ENCODE results near the gene CEBPG.

The CEBPG gene

DNA sequence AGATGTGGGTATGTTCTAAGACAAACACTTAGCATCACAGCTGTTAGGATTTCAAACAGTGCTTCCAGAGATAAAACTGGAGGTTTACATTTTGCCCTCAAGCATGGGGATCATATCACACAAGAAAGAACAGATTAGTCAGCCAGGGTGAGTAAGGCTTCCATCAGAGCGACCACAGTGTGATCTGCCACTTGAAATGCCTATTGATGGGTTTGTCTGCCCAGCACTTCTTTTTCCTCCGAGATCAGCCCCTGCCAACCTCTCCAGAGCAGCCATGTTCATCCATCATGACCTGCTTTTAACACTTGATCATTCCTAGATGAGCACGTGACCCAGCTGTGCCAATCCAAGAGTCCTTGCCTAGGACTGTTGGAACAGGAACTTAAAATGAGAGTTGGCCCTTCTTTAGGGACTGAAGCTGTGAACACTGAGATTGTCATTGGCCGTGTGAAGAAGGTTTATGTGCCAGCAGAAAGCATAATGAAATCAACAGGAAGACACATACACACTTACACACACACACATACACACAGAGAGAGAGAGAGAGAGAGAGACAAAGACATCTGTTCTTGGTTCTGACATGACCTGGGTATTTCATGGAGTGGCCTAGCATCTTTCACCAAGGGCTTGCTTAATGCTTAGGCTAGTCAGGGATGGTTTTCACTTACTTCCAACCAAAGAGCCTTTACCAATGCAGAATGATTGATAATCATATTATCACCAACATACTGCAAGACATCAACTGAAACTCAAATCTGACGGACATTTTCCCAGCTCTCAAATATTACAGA, 5.2 kb upstream of the CEBPG start:
- H3K27ac ChIP-seq: peak overlapping the region; percentile 72
- TF ChIP-seq, protein P1, sequence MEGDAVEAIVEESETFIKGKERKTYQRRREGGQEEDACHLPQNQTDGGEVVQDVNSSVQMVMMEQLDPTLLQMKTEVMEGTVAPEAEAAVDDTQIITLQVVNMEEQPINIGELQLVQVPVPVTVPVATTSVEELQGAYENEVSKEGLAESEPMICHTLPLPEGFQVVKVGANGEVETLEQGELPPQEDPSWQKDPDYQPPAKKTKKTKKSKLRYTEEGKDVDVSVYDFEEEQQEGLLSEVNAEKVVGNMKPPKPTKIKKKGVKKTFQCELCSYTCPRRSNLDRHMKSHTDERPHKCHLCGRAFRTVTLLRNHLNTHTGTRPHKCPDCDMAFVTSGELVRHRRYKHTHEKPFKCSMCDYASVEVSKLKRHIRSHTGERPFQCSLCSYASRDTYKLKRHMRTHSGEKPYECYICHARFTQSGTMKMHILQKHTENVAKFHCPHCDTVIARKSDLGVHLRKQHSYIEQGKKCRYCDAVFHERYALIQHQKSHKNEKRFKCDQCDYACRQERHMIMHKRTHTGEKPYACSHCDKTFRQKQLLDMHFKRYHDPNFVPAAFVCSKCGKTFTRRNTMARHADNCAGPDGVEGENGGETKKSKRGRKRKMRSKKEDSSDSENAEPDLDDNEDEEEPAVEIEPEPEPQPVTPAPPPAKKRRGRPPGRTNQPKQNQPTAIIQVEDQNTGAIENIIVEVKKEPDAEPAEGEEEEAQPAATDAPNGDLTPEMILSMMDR (conservative IDR thresholded peaks at IDR 0.05; ENCODE audit: low read depth): no peak
- CTCF ChIA-PET: interaction anchor here (1.1 kb wide), 1 partner anchor 48 kb away, joined by 4 read pairs; no protein-coding TSS in a partner anchor
- POLR2A ChIA-PET (ENCODE audit: low non-redundant PET): interaction anchor here (0.8 kb wide), 1 partner anchor 10 kb away, joined by 7 read pairs; no protein-coding TSS in a partner anchor
- peak; percentile 85 for DNase-seq (ENCODE audit: low spot score)

DNA sequence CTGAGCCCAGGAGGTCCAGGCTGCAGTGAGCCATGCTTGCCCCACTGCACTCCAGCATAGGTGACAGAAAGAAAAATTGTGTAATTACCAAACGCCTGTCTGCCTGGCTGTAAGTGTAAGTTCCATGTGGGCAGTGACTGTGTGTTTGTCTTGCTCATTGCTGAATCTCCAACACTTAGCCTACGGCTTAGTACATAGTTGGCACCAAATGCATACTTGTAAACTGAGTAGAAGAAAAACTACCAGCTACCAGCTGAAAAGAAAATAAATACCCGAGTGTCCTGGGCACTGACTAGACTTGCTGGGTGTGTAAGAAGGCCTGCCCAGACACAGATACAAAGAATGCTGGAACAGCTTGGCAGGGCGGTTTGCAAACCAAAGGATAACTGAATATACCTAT, 2.7 kb upstream of the CEBPG start:
- POLR2A ChIA-PET (ENCODE audit: low non-redundant PET): interaction anchor here (0.6 kb wide), 2 partner anchors 71 to 242 kb away, joined by 3 read pairs; no protein-coding TSS in a partner anchor
- CTCF ChIA-PET: interaction anchor here (1.0 kb wide), 1 partner anchor 68 kb away, joined by 5 read pairs; no protein-coding TSS in a partner anchor
- peak overlapping the region; percentile 98 for H3K27ac ChIP-seq

DNA sequence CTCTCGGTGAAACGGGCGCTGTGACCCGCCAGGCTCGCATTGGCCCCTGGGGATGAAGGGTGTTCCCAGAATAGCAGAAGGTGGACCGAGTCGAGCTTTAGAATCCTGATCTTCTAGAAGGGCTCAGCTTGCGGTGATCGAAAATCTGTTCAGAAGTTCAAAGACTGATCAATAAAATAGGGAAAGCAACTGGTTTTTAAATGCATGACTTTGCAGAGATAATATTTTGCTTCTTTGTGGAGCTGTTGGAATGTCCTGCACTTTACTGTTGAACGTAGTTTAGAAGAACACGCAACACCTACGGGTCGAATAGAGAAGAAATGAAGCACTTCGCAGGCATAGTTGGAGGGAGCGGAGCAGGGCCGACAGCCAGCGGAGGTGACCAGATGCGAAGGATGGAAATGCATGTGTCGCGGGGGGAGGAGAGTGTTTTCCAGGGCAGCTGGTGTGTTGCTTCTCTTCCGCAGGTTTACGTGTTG, 766 bp downstream of the CEBPG start:
- CTCF ChIA-PET: interaction anchor here (0.7 to 1.2 kb wide), 7 partner anchors 33 to 470 kb away, joined by 3 to 7 read pairs (median 3); partner anchors contain the start of gene CEBPA
- no peak for DNase-seq (ENCODE audit: low spot score)
- POLR2A ChIA-PET (ENCODE audit: low non-redundant PET): interaction anchor here (0.5 to 2.0 kb wide), 4 partner anchors 38 to 74 kb away, joined by 4 to 6 read pairs (median 5); partner anchors contain the start of gene CEBPA
- H3K27ac ChIP-seq: peak overlapping the region; percentile 98
- TF ChIP-seq, protein P1 (conservative IDR thresholded peaks at IDR 0.05; ENCODE audit: low read depth): no peak

More for the DNA sequence above, 2.7 kb upstream of the CEBPG start:
- peak; percentile 56 for DNase-seq (ENCODE audit: low spot score)
- TF ChIP-seq, protein P1 (conservative IDR thresholded peaks at IDR 0.05; ENCODE audit: low read depth): no peak

DNA sequence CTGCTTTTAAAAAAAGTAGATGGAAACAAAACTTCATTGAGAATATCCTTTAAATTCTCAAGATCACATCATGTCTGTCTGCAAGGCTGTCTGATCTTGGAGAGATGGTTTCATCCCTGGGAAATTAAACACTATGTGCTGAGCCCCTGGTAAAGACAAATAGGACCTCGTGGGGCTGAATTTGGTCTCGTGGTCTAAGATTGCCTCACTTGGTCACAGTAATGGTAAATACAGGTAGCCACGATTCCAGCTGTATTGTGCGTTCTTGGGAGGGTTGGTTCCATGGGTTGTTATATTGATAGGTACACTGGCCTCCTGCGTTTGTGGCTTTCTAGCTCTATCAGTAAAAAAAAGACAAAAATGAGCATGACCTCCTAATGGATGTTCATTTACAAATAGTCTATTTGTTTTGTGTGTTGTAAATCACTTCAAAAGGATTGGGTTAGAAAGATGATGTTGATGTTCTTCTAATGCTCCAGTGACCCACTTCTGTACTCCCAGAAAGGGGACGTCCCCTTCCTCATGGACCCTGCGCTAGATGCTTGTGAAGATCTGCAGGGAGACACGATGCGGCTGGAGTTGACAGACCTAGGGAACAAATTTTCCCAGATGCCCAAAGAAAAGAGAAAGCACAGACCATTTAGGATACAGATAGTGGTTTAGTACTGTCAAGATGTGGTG, 1.8 kb downstream of the CEBPG start:
- TF ChIP-seq, protein P1 (conservative IDR thresholded peaks at IDR 0.05; ENCODE audit: low read depth): no peak
- POLR2A ChIA-PET (ENCODE audit: low non-redundant PET): interaction anchor here (0.5 to 2.0 kb wide), 2 partner anchors 37 to 73 kb away, joined by 6 to 7 read pairs; partner anchors contain the start of gene CEBPA
- DNase-seq (ENCODE audit: low spot score): no peak
- CTCF ChIA-PET: interaction anchor here (0.6 to 1.2 kb wide), 4 partner anchors 22 to 140 kb away, joined by 3 read pairs; no protein-coding TSS in a partner anchor
- no peak overlapping the region for H3K27ac ChIP-seq

DNA sequence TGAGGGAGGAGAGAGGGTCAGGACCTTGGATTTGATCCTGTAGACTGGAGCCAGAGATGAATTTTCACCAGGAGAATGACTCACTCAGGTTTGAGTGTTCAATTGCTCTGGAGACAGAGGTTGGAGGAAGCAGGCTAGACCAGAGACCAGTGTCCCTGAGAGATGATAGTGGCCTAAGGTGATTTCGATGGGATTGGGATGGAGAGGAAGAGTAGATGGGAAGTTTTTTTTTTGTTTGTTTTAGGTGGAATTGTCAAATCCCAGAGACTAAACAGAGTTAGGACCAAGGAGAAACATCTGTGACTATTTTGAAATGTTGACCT, 2.3 kb downstream of the CEBPG start:
- TF ChIP-seq, protein P1 (conservative IDR thresholded peaks at IDR 0.05; ENCODE audit: low read depth): no peak
- no peak overlapping the region for H3K27ac ChIP-seq
- DNase-seq (ENCODE audit: low spot score): no peak
- ChIA-PET POLR2A (ENCODE audit: low non-redundant PET) (interaction anchor here (0.5 kb wide), 1 partner anchor 38 kb away, joined by 7 read pairs; no protein-coding TSS in a partner anchor), CTCF (interaction anchor here (1.0 to 1.6 kb wide), 2 partner anchors 22 to 73 kb away, joined by 3 to 5 read pairs; partner anchors contain the start of gene CEBPA)

DNA sequence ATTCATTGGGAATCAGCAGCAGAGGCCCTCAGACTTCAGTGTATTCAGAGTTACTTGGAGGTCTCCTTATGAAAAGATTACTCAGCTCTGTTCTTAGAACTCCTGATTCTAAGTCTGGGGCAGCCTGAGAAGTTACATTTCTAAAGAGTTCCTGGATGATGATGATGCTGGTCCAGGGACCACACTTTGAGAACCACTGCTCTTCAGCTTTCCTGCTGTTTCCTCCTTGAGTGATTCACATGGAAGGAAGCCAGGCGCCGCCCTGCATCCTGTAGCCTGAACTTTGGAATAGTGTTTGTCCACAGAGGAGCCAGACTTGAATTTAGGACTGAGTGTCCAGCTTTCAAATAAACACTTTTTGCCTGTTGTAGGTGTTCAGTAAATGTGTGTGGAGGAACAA, 2.9 kb downstream of the CEBPG start:
- ChIA-PET POLR2A (ENCODE audit: low non-redundant PET) (interaction anchor here (0.9 kb wide), 1 partner anchor 127 kb away, joined by 4 read pairs; no protein-coding TSS in a partner anchor), CTCF (interaction anchor here (1.6 kb wide), 1 partner anchor 74 kb away, joined by 5 read pairs; the partner anchor contains the start of gene CEBPA)
- TF ChIP-seq, protein P1 (conservative IDR thresholded peaks at IDR 0.05; ENCODE audit: low read depth): no peak
- no peak overlapping the region for H3K27ac ChIP-seq
- peak; percentile 61 for DNase-seq (ENCODE audit: low spot score)
